Loucy (cell line): Measurements from ENCODE around the gene ARHGAP42.

Experiments
- EZH2phosphoT487 ChIP-seq: fragments of 200-600 bp; IDR thresholded peaks from 2 replicates; pipeline ENCODE4 v1.6.1; 2018; ENCODE audit warnings: antibody characterized with exemption, mild to moderate bottlenecking, moderate library complexity, borderline replicate concordance
- TF ChIP-seq, protein P1 (sequence below): fragments of 200-600 bp; sonication (generic); conservative IDR thresholded peaks from 2 replicates; pipeline ENCODE4 v1.5.1; 2014; ENCODE audit warnings: mild to moderate bottlenecking, antibody characterized with exemption, low read length

DNA sequence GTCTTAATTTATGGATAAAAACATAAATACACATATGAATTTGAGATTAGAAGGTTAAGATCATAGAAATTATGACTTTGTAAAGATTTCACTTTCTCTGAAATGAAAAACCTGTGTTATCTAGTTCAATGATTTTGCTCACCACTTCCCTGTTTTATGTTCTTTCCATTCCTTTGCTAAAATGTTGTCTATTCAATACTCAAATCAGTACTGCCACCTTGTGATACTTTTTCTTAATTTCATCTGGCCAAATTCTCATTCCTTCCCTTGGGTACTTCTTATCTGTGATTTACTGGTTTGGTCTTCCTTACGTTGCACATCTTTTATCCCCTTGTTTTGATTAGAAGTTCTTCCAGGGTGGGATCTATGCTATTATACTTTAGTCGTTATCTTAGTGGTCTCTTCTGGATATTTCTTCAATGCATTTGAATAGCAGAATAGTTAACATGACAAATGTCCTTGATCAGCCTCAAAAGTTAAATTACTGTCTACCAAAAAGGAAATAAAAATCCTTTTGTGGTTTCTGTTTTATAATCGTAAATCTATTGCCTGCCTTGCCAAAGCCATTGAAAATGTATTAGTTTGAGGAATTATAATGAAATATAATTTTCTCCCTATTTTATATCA lies 245.5 kb downstream of the ARHGAP42 start:
- TF ChIP-seq, protein P1, sequence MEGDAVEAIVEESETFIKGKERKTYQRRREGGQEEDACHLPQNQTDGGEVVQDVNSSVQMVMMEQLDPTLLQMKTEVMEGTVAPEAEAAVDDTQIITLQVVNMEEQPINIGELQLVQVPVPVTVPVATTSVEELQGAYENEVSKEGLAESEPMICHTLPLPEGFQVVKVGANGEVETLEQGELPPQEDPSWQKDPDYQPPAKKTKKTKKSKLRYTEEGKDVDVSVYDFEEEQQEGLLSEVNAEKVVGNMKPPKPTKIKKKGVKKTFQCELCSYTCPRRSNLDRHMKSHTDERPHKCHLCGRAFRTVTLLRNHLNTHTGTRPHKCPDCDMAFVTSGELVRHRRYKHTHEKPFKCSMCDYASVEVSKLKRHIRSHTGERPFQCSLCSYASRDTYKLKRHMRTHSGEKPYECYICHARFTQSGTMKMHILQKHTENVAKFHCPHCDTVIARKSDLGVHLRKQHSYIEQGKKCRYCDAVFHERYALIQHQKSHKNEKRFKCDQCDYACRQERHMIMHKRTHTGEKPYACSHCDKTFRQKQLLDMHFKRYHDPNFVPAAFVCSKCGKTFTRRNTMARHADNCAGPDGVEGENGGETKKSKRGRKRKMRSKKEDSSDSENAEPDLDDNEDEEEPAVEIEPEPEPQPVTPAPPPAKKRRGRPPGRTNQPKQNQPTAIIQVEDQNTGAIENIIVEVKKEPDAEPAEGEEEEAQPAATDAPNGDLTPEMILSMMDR = peak; percentile 50
- no peak for TF ChIP-seq EZH2phosphoT487
